Fibroblast of pulmonary artery (primary cell): Measurements from ENCODE around the gene PTPRJ.

Experiments used
- DNase-seq: peaks from one replicate; pipeline ENCODE4 v3.0.0-alpha.2; 2010; ENCODE audit warnings: low read depth
- H3K4me3 ChIP-seq: replicated peaks from 2 replicates; pipeline ENCODE4 v1.5.1; 2011; ENCODE audit warnings: low read depth, mild to moderate bottlenecking, control low read depth, low read length, moderate library complexity
- TF ChIP-seq, protein P1 (sequence below): IDR thresholded peaks from 2 replicates; pipeline ENCODE4 v1.5.1; 2011; ENCODE audit warnings: mild to moderate bottlenecking, control low read depth, low read length, inconsistent platforms; ENCODE audit errors: missing control alignments

The PTPRJ gene

DNA sequence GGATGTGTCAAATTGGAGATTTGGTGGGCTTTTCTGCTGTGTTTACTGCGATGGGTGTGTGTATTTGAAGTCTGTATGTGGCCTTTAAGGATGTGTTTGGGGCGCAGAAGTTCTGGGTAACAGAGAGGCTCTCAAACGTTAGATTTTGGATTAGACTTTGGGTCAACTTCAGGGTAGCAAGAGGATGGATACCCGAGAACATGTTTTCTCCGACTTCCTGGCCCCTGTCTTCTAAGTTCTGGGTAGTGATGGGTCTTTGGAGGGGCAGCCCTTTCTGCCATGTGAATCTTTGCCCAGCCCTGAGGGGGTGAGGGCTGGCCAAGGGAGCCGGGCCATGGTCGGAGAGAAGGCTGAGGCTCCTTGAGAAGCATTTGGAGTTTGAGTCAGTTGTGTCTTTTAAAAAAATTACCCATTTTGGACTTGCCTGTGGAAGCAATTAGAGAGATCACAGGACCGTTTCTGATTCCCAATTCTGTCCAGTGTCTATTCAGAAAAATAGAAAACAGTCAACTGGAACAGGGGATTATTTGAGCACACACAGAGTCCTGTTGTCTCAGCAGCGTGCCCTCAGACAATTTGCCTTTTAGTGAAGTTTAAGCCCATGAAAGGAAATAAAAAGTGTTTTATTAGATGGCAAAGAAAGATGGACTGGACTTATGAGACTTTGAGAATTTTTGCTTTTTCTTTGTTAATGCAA, 114.4 kb downstream of the PTPRJ start:
- TF ChIP-seq, protein P1, sequence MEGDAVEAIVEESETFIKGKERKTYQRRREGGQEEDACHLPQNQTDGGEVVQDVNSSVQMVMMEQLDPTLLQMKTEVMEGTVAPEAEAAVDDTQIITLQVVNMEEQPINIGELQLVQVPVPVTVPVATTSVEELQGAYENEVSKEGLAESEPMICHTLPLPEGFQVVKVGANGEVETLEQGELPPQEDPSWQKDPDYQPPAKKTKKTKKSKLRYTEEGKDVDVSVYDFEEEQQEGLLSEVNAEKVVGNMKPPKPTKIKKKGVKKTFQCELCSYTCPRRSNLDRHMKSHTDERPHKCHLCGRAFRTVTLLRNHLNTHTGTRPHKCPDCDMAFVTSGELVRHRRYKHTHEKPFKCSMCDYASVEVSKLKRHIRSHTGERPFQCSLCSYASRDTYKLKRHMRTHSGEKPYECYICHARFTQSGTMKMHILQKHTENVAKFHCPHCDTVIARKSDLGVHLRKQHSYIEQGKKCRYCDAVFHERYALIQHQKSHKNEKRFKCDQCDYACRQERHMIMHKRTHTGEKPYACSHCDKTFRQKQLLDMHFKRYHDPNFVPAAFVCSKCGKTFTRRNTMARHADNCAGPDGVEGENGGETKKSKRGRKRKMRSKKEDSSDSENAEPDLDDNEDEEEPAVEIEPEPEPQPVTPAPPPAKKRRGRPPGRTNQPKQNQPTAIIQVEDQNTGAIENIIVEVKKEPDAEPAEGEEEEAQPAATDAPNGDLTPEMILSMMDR = no peak
- DNase-seq = no peak

DNA sequence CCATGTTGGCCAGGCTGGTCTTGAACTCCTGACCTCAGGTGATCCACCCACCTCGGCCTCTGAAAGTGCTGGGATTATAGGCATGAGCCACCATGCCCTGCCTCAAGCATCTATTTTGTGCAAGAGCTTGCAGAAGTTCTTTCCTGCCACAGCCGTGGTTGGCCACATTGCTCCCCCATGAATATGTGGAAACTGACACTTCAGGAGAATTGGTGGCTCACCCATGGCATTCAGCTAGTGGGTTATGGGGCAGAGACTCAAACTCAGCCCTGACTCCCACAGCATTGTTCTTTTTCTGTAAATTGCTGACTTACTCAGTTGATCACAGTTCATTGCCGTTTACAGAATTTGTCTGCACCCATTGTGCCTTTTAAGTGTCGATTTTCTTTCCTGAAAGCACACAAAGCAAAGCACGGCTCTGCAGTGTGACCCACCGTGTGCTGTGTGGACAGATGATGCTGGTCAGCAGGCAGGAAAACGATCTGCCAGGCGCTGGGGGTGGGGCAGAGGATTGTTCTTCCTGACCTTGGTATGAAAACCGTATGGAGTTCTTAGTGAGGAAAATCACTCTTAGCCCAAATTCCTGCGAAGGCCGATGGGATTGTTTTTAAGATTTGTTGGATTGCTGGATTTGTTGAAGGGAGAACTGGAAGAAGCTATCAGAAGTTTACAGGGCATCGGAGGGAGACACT, 115.6 kb downstream of the PTPRJ start:
- TF ChIP-seq, protein P1 = no peak
- no peak overlapping the region for H3K4me3 ChIP-seq
- DNase-seq = no peak

More for the DNA sequence above, 114.4 kb downstream of the PTPRJ start:
- H3K4me3 ChIP-seq = no peak overlapping the region

DNA sequence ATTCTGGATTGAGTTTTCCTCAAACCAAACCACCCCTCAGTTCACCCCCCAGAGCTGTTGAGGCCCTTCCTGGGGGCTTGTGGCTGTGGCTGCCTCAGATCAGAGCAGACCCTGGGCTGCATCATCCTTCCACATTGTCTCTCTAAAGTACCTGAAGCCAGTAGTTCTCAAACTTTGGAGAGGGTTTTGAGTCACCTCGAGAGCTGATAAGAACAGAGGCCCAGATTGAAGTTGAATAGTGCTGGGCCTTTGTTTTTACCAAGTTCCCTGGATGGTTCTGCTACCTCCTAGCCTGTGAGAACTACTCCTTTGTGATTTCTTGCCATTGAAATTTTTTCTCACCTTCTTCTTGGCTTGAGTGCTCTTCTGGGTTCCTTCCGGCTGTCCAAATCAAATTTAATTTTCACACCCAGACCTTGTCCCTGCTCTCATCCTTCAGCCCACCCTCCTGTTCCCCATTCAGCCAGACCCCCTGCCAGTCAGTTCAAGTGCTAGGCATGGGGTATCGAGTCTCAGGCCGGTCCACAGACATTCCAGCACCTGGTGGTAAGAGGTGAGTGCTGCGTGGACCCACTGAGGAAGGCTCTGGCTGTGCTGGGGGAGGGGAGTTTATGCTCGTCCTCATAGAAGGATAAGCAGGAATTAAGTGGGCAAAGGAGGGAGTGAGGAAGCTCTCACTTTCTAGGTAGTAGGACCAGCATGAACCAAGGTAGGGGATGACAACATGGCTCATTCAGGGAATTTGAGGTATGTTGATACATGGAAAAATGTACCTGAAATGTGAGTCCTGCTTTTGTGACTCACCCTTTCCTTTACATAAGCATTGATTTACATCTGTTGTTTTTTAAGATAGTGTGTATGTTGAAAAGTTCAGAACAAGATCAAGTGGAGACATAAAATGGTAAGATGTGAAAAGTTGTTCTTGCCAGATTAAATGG, 116.5 kb downstream of the PTPRJ start:
- DNase-seq = peak; percentile 24
- TF ChIP-seq, protein P1 = no peak
- H3K4me3 ChIP-seq = no peak overlapping the region

DNA sequence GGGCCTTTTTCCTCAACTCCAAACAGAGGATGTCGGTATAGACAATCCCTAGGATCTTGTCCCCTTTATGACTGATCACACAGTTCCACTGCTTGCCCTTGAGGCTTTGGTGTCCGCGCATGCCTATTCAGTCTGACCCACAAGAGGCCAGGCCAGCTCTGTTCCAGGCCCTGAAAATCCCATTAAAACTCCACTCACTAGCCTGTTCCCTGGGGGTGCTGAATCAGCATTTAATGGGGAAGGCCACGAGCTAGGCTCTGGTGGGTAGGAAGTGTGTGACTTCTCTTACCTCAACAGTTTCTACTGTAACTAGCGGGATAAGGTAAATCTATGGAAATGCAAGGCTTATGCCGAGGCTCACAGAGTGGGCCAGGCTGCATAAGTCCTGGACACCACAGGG, 117.7 kb downstream of the PTPRJ start:
- TF ChIP-seq, protein P1 = no peak
- H3K4me3 ChIP-seq = no peak overlapping the region
- no peak for DNase-seq

DNA sequence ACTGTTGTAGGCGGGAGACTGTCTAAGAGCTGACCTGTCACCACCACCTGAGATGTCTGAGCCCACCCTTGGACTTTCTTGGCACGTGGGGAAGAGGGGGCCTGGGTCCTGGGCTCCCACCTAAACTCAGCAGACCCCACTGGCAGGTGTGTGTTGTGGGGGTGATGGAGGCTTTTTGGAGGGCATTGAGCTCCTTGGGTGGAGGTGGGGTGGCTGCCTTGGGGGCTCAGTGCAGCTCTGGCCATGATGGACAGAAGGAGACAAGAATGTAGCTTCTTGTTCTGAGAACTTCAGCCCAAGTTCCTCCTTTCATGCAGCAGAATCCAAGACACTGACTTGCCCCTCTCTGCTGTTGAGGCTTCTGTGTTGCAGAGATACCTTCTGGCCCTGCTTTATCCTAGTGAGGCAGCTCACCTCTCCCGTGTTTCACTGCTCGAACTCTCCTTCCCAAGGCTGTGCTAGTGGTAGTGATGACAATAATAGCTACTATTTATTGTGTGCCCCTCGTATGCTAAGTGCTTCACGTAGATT, 119.6 kb downstream of the PTPRJ start:
- H3K4me3 ChIP-seq = no peak overlapping the region
- TF ChIP-seq, protein P1 = no peak
- no peak for DNase-seq

DNA sequence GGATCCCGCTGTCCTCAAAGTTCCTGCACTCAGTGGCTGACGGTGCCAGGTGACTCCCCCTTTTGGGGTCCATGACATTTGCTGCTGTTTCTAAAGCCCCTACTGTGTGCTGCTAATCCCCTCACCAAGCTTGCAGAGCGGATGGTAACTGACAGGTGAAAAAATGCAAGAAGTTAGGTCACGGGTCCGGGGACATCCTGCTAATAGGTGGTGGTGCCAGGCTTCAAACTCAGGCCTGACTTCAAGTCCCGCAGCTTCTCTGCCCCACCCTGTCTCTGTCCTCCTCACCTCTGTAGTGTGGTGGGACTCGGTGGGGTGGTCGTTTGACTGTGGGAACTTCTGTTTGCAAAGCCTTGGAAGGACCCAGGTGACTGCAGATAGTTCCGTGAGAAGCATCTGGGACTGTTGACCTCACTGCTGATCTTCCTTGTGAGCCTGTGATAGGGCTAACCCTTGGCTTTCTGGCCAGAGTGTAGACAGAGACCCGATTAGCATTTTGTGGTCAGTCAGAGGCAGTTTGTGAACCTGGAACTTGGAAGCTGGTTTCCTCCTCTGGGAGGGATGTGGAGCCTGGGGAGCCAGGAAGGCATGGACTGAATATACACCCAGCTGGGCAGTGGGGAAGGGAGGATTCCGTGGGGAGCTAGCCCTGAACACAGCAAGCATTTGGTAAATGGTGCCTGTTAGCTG, 120.8 kb downstream of the PTPRJ start:
- TF ChIP-seq, protein P1 = no peak
- DNase-seq = no peak
- no peak overlapping the region for H3K4me3 ChIP-seq
